Neural cell (in vitro differentiated cells): ENCODE measurements around the gene PTCSC3. TPM values are rescaled to one million over a fixed set of nuclear protein-coding genes. Genes with fewer than 3 reads are reported as not detected.

ENCODE experiments used
- H2AFZ ChIP-seq: fragments of 200-600, 300-800 bp; sonication (generic), shearing (Covaris generic); 2 replicates; pipeline ENCODE4 v1.6.0; 2014; ENCODE audit warnings: low read depth, mild to moderate bottlenecking, antibody characterized with exemption, low read length, moderate library complexity
- H3F3A ChIP-seq: fragments of 200-600 bp; shearing (Covaris generic); 2 replicates; pipeline ENCODE4 v1.6.1; 2016; ENCODE audit warnings: mild to moderate bottlenecking, moderate library complexity, mixed read lengths, antibody characterized with exemption, low read length; ENCODE audit not compliant: insufficient read depth, poor library complexity, severe bottlenecking
- H3K27ac ChIP-seq: fragments of 200-600, 300-800 bp; sonication (generic), shearing (Covaris generic); 2 replicates; pipeline ENCODE4 v1.5.1; 2014; ENCODE audit warnings: mild to moderate bottlenecking, low read length, moderate library complexity
- H3K27me3 ChIP-seq: fragments of 300-800, 200-600 bp; sonication (generic), shearing (Covaris generic); 2 replicates; pipeline ENCODE4 v1.6.0; 2014; ENCODE audit warnings: mild to moderate bottlenecking, low read depth, low read length, moderate library complexity; ENCODE audit not compliant: insufficient read depth
- H3K36me3 ChIP-seq: fragments of 300-800, 200-600 bp; sonication (generic), shearing (Covaris generic); 2 replicates; pipeline ENCODE4 v1.5.1; 2014; ENCODE audit warnings: mild to moderate bottlenecking, antibody characterized with exemption, low read length, moderate library complexity; ENCODE audit not compliant: insufficient read depth
- H3K4me2 ChIP-seq: fragments of 300-800, 200-600 bp; sonication (generic), shearing (Covaris generic); 2 replicates; pipeline ENCODE4 v1.6.0; 2014; ENCODE audit warnings: mild to moderate bottlenecking, low read length
- H3K4me3 ChIP-seq: fragments of 300-800, 200-600 bp; sonication (generic), shearing (Covaris generic); 2 replicates; pipeline ENCODE4 v1.5.1; 2014; ENCODE audit warnings: mild to moderate bottlenecking, low read length, moderate library complexity
- H3K79me2 ChIP-seq: fragments of 200-600 bp; shearing (Covaris generic); replicated peaks from 2 replicates; pipeline ENCODE4 v1.6.0; 2014; ENCODE audit warnings: mild to moderate bottlenecking, low read length, moderate library complexity; ENCODE audit not compliant: insufficient read depth
- H3K9ac ChIP-seq: fragments of 300-800, 200-600 bp; sonication (generic), shearing (Covaris generic); 2 replicates; pipeline ENCODE4 v1.6.1; 2016; ENCODE audit warnings: mild to moderate bottlenecking, low read length, mixed read lengths
- H3K9me2 ChIP-seq: fragments of 200-600 bp; shearing (Covaris generic); 2 replicates; pipeline ENCODE4 v1.6.1; 2016; ENCODE audit warnings: mild to moderate bottlenecking, low read length, mixed read lengths; ENCODE audit not compliant: insufficient read depth
- H3K9me3 ChIP-seq: fragments of 200-600, 300-800 bp; sonication (generic), shearing (Covaris generic); 2 replicates; pipeline ENCODE4 v1.6.1; 2016; ENCODE audit warnings: mild to moderate bottlenecking, mixed run types, low read length, moderate library complexity, mixed read lengths
- H4K20me1 ChIP-seq: fragments of 200-600 bp; shearing (Covaris generic); 2 replicates; pipeline ENCODE4 v1.6.1; 2016; ENCODE audit warnings: mild to moderate bottlenecking, mixed run types; ENCODE audit not compliant: insufficient read depth
- EP300 ChIP-seq: fragments of 450-650 bp; conservative IDR thresholded peaks from 2 replicates; pipeline ENCODE4 v1.6.1; 2014; ENCODE audit warnings: antibody characterized with exemption, mild to moderate bottlenecking, moderate library complexity; ENCODE audit not compliant: poor library complexity, severe bottlenecking
- EZH2 ChIP-seq: fragments of 200-600, 300-800 bp; shearing (Covaris generic), sonication (generic); IDR thresholded peaks from 2 replicates; pipeline ENCODE4 v1.6.1; 2014; ENCODE audit warnings: antibody characterized with exemption, low read length, borderline replicate concordance, mild to moderate bottlenecking; ENCODE audit not compliant: insufficient read depth, poor library complexity, severe bottlenecking
- MXI1 ChIP-seq: fragments of 450-650 bp; conservative IDR thresholded peaks from 2 replicates; pipeline ENCODE4 v1.6.1; 2014; ENCODE audit warnings: antibody characterized with exemption, mild to moderate bottlenecking; ENCODE audit not compliant: poor library complexity, severe bottlenecking
- POLR2AphosphoS5 ChIP-seq: IDR thresholded peaks from 2 replicates; pipeline ENCODE4 v1.6.1; 2012
- RAD21 ChIP-seq: fragments of 450-650 bp; conservative IDR thresholded peaks from 2 replicates; pipeline ENCODE4 v1.6.1; 2014; ENCODE audit warnings: antibody characterized with exemption, mild to moderate bottlenecking, moderate library complexity
- REST ChIP-seq: IDR thresholded peaks from 2 replicates; pipeline ENCODE4 v1.6.1; 2012; ENCODE audit warnings: borderline replicate concordance
- SMC3 ChIP-seq: fragments of 450-650 bp; conservative IDR thresholded peaks from 2 replicates; pipeline ENCODE4 v1.6.1; 2014; ENCODE audit warnings: antibody characterized with exemption, mild to moderate bottlenecking, moderate library complexity; ENCODE audit not compliant: poor library complexity
- TAF1 ChIP-seq: IDR thresholded peaks from 2 replicates; pipeline ENCODE4 v1.6.1; 2012; ENCODE audit warnings: low read depth
- polyA plus RNA-seq: library from polyadenylated mRNA; depleted of rRNA; stranded (reverse); fragments of >200 nt; gene quantifications from 2 replicates; pipeline ENCODE4 v1.2.3, GENCODE V29; 2014
- TF ChIP-seq, protein P1 (sequence below): fragments of 450-650 bp; IDR thresholded peaks from 2 replicates; pipeline ENCODE4 v1.5.1; 2014; ENCODE audit warnings: antibody characterized with exemption, mild to moderate bottlenecking, moderate library complexity; ENCODE audit not compliant: poor library complexity, severe bottlenecking

The PTCSC3 gene
- polyA plus RNA-seq, 1 donor from 2014 or later = not detected

DNA sequence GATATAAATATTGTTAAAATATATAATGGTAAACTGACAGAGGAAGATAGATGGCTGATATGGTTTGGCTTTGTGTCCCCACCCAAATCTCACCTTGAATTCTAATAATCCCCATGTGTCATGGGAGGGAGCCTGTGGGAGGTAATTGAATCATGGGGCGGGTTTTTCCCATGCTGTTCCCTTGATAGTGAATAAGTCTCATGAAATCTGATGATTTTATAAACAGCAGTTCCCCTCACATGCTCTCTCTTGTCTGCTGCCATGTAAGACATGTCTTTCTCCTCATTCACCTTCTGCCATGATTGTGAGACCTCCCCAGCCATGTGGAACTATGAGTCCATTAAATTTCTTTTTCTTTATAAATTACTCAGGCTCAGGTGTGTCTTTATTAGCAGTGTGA lies 46.3 kb downstream of the PTCSC3 start:
- H3K27me3 ChIP-seq = no peaks in the 10 kb centered on the region
- H4K20me1 ChIP-seq = no peaks in the 10 kb centered on the region
- no peaks in the 10 kb centered on the region for H3K9me2 ChIP-seq
- no peaks in the 10 kb centered on the region for H3K79me2 ChIP-seq
- H3K9me3 ChIP-seq = no peaks in the 10 kb centered on the region
- H3K36me3 ChIP-seq = no peaks in the 10 kb centered on the region
- no peak overlapping the region for H3K4me2 ChIP-seq
- H3K4me3 ChIP-seq = no peak overlapping the region
- no peak overlapping the region for H3K9ac ChIP-seq
- TF ChIP-seq RAD21 = no peak
- TF ChIP-seq SMC3 = no peak
- no peak for TF ChIP-seq EP300
- no peak for TF ChIP-seq POLR2AphosphoS5
- TF ChIP-seq, protein P1, sequence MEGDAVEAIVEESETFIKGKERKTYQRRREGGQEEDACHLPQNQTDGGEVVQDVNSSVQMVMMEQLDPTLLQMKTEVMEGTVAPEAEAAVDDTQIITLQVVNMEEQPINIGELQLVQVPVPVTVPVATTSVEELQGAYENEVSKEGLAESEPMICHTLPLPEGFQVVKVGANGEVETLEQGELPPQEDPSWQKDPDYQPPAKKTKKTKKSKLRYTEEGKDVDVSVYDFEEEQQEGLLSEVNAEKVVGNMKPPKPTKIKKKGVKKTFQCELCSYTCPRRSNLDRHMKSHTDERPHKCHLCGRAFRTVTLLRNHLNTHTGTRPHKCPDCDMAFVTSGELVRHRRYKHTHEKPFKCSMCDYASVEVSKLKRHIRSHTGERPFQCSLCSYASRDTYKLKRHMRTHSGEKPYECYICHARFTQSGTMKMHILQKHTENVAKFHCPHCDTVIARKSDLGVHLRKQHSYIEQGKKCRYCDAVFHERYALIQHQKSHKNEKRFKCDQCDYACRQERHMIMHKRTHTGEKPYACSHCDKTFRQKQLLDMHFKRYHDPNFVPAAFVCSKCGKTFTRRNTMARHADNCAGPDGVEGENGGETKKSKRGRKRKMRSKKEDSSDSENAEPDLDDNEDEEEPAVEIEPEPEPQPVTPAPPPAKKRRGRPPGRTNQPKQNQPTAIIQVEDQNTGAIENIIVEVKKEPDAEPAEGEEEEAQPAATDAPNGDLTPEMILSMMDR = no peak
- TF ChIP-seq EZH2 = no peak
- TF ChIP-seq MXI1 = no peak
- TF ChIP-seq TAF1 = no peak
- no peak for TF ChIP-seq REST
- H3K27ac ChIP-seq = no peak overlapping the region
- H3F3A ChIP-seq = no peaks in the 10 kb centered on the region
- no peak overlapping the region for H2AFZ ChIP-seq

DNA sequence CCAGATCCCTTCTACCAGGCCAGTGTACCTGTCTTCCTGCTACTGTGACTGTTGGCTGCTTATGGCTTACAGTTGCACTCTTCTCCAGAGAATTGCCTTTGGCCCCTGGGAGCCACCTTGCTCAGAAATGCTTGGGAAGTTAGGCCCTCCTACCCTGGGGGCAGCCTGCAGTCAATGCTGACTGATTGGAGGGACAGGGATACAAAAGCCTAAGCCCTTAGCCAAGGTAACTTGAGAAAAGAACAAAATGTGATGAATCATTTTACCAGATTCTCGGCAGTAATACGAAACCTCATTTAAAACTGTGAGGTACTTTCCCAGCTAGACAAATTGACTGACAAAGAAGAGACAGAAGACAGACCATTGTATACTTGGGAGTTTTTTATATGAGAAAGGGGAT lies 47.3 kb downstream of the PTCSC3 start:
- Histone ChIP-seq H3K4me3 (no peak overlapping the region), H3K9ac (no peak overlapping the region), H3K36me3 (no peaks in the 10 kb centered on the region), H3K9me2 (no peaks in the 10 kb centered on the region), H4K20me1 (no peaks in the 10 kb centered on the region), H2AFZ (no peak overlapping the region), H3K27ac (no peak overlapping the region), H3K79me2 (no peaks in the 10 kb centered on the region), H3K9me3 (no peaks in the 10 kb centered on the region), H3K27me3 (no peaks in the 10 kb centered on the region), H3K4me2 (no peak overlapping the region), H3F3A (no peaks in the 10 kb centered on the region)
- no peak for TF ChIP-seq POLR2AphosphoS5
- no peak for TF ChIP-seq MXI1
- no peak for TF ChIP-seq SMC3
- TF ChIP-seq TAF1 = no peak
- TF ChIP-seq EZH2 = no peak
- no peak for TF ChIP-seq REST
- no peak for TF ChIP-seq EP300
- no peak for TF ChIP-seq RAD21
- TF ChIP-seq, protein P1 = no peak
